Measurements from ENCODE around the gene CZIB. TPM values are rescaled to one million over a fixed set of nuclear protein-coding genes. Genes with fewer than 3 reads are reported as not detected.

The CZIB gene
- total and polyA plus RNA-seq, 2 of the 8 experiments (the other 6 are each of a cell fraction or from before 2014, with no cell fraction given): 46.5 to 48.0 TPM

- Histone ChIP-seq H4K20me1 (replicated peaks in 1 of 2; ENCODE audit: control insufficient read depth in 1 of 2, insufficient read depth in 2 of 2, low read length in 2 of 2) (peaks cover 2% of the 10 kb centered on the region in 2 experiments), H2AK5ac (ENCODE audit: low read depth, low read length) (no peak overlapping the region), H4K91ac (replicated peaks; ENCODE audit: insufficient read length, low read length) (no peak overlapping the region), H3K9me3 (ENCODE audit: insufficient read depth in 2 of 2, low read depth in 1 of 2, low read length in 1 of 2) (no peaks in the 10 kb centered on the region), H2BK12ac (ENCODE audit: low read depth, low read length) (no peak overlapping the region), H2AFZ (ENCODE audit: low read length) (no peak overlapping the region), H3K14ac (ENCODE audit: insufficient read length) (no peak overlapping the region), H3K23ac (ENCODE audit: insufficient read length) (no peak overlapping the region), H3K23me2 (ENCODE audit: low read depth, low read length) (no peaks in the 10 kb centered on the region), H3K18ac (ENCODE audit: extremely low read depth, low read length) (no peak overlapping the region), H3K4me3 (ENCODE audit: extremely low read depth in 1 of 4, insufficient read depth in 2 of 4, low read depth in 3 of 4, low read length in 4 of 4) (no peak overlapping the region), H2BK15ac (ENCODE audit: low read length) (no peak overlapping the region), H3K4me1 (replicated peaks in 1 of 4; ENCODE audit: control insufficient read depth in 3 of 4, insufficient read depth in 4 of 4, low read length in 3 of 4) (no peaks in the 10 kb centered on the region), H3K4ac (replicated peaks; ENCODE audit: insufficient read length, low read depth, low read length) (no peak overlapping the region), H3K79me2 (ENCODE audit: control insufficient read depth in 1 of 2, insufficient read depth in 2 of 2, low read length in 2 of 2) (no peaks in the 10 kb centered on the region), H3K56ac (replicated peaks; ENCODE audit: insufficient read length, low read depth, low read length) (no peak overlapping the region), H2BK120ac (replicated peaks; ENCODE audit: low read depth, low read length) (no peak overlapping the region), H4K8ac (ENCODE audit: extremely low read depth, insufficient read depth, low read length) (no peak overlapping the region), H3K27ac (ENCODE audit: low read depth, low read length) (no peak overlapping the region), H2BK20ac (ENCODE audit: low read length) (no peak overlapping the region), H4K5ac (ENCODE audit: insufficient read length, low read depth, low read length) (no peak overlapping the region), H3K9ac (replicated peaks in 1 of 4; ENCODE audit: extremely low read depth in 1 of 4, low read depth in 3 of 4, low read length in 3 of 4) (no peak overlapping the region), H3K79me1 (ENCODE audit: low read depth, low read length) (no peaks in the 10 kb centered on the region), H3K27me3 (replicated peaks in 1 of 4; ENCODE audit: control insufficient read depth in 3 of 4, extremely low read depth in 1 of 4, insufficient read depth in 3 of 4, low read length in 3 of 4) (no peaks in the 10 kb centered on the region), H3K4me2 (ENCODE audit: insufficient read depth in 1 of 2, low read depth in 2 of 2, low read length in 2 of 2) (no peak overlapping the region), H2BK5ac (ENCODE audit: low read depth, low read length) (no peak overlapping the region), H3K36me3 (ENCODE audit: control insufficient read depth in 2 of 4, insufficient read depth in 4 of 4, low read length in 3 of 4) (peaks cover 49 to 95% (median 85%) of the 10 kb centered on the region in 4 experiments)
- FAIRE-seq: no peak
- WGBS, 2 experiments (ENCODE audit: extremely low coverage in 1 of 2, insufficient coverage in 1 of 2, insufficient read length in 1 of 2, insufficient replicate concordance in 2 of 2, low coverage in 1 of 2, low lambda C conversion rate in 2 of 2, missing lambda C conversion rate in 1 of 2): 94% methylated on average over 1 of the region's 1 CpG; no CpG with 5 or more reads in 1 of the 2 experiments
- CTCF ChIA-PET (ENCODE audit: partially characterized antibody): interaction anchor here (0.7 to 7.2 kb wide), 5 partner anchors 8 to 30 kb away, joined by 3 to 36 read pairs (median 4); no protein-coding TSS in a partner anchor
- DNase-seq (ENCODE audit: low read depth in 1 of 2, low spot score in 2 of 2): no peak
- POLR2A ChIA-PET (ENCODE audit: partially characterized antibody): interaction anchor here (0.7 to 0.9 kb wide), 2 partner anchors 20 to 1200 kb away, joined by 3 to 4 read pairs; partner anchors contain the start of gene MAGOH
- TF ChIP-seq RFX5 (IDR thresholded peaks at IDR 0.05; ENCODE audit: borderline replicate concordance, low read depth, low read length) (no peak), KDM5A (IDR thresholded peaks at IDR 0.05; ENCODE audit: low read length) (no peak), BCL11A (IDR thresholded peaks at IDR 0.05; ENCODE audit: low read depth in 2 of 2, low read length in 2 of 2) (no peak), NRF1 (IDR thresholded peaks at IDR 0.05; ENCODE audit: low read depth, low read length) (no peak), ATF2 (IDR thresholded peaks at IDR 0.05; ENCODE audit: low read length) (no peak), RXRA (IDR thresholded peaks at IDR 0.05; ENCODE audit: insufficient read depth, low read depth, low read length) (no peak), CEBPB (IDR thresholded peaks at IDR 0.05; ENCODE audit: low read depth, low read length) (no peak), BRCA1 (IDR thresholded peaks at IDR 0.05; ENCODE audit: low read depth, low read length) (no peak), GTF2F1 (IDR thresholded peaks at IDR 0.05; ENCODE audit: borderline replicate concordance, low read depth, low read length) (no peak), TCF12 (IDR thresholded peaks at IDR 0.05; ENCODE audit: low read depth, low read length) (no peak), JUND (IDR thresholded peaks at IDR 0.05; ENCODE audit: low read length) (no peak), GABPA (IDR thresholded peaks at IDR 0.05; ENCODE audit: borderline replicate concordance, insufficient read depth, low read length) (no peak), MAX (IDR thresholded peaks at IDR 0.05) (no peak)
Observed at GRCh38 chr1:53258216-53258615, 37.8 kb upstream of the CZIB start.
